Right lobe of liver (tissue), 6 donors: ENCODE results near the gene KCNJ11. TPM values are rescaled to one million over a fixed set of nuclear protein-coding genes. Genes with fewer than 3 reads are reported as not detected.

Source experiments
- ATAC-seq, 4 donors: fragments of 200-7000 bp; cut with Tn5 transposase; one replicate each; pipeline ENCODE4 v1.9.1; 2020; ENCODE audit warnings: mild to moderate bottlenecking in 4 of 4, moderate library complexity in 4 of 4
- DNase-seq, 3 donors: peaks; one replicate each; pipeline ENCODE4 v3.0.0-alpha.2; 2020
- H3K27ac ChIP-seq, 3 donors: fragments of 200-600 bp; one replicate each; pipeline ENCODE4 v1.8.0; 2022
- H3K27me3 ChIP-seq, 2 donors: fragments of 200-600 bp; one replicate each; pipeline ENCODE4 v1.8.0; 2022
- H3K36me3 ChIP-seq, 4 donors: fragments of 200-600 bp; sonication (generic) in 1 of 4; one replicate each; pipeline versions ENCODE4 v1.5.1 to v1.8.0; 2017 to 2022; ENCODE audit warnings: control low read depth in 1 of 4
- H3K4me1 ChIP-seq, 4 donors: fragments of 200-600 bp; sonication (generic) in 1 of 4; one replicate each; pipeline versions ENCODE4 v1.5.1 to v1.8.0; 2017 to 2022; ENCODE audit warnings: control low read depth in 1 of 4
- H3K4me3 ChIP-seq, 3 donors: fragments of 200-600 bp; one replicate each; pipeline ENCODE4 v1.8.0; 2022
- H3K9me3 ChIP-seq, 4 donors: fragments of 200-600 bp; sonication (generic) in 1 of 4; one replicate each; pipeline versions ENCODE4 v1.5.1 to v1.8.0; 2017 to 2022; ENCODE audit warnings: control low read depth in 1 of 4
- POLR2A ChIP-seq: fragments of 450-650 bp; IDR thresholded peaks from one replicate; pipeline ENCODE4 v1.6.1; 2017; ENCODE audit warnings: antibody characterized with exemption, mild to moderate bottlenecking
- WGBS: methylation state at CpG from one replicate; pipeline ENCODE4 v1.1.6; 2018; ENCODE audit warnings: low coverage, low lambda C conversion rate; ENCODE audit not compliant: insufficient coverage; ENCODE audit errors: missing lambda C conversion rate; 5-methylcytosine and 5-hydroxymethylcytosine counted together
- intact Hi-C, 2 donors: fragments of 100-400 bp; cut with DNase I; formaldehyde crosslinking; loops; one replicate each; pipeline versions ENCODE4 v1.11.2 to v1.14.1; 2022
- total RNA-seq, 6 experiments: library from RNA; depleted of rRNA in 2 of 6; stranded (reverse); fragments of >200 nt in 2 of 6; fragmentation: NEBNext Ultra II Directional in 3 of 6; extraction: Animal tissue kit (Norgen Biotek cat#: 25700) in 3 of 6; gene quantifications; one replicate each; pipeline versions ENCODE4 v1.1.0 to v1.2.4, GENCODE V29; 2016 to 2023
- TF ChIP-seq, protein P1 (sequence below), 4 donors: fragments of 200-600 bp in 3 of 4; fragments of 450-650 bp in 1 of 4; IDR thresholded peaks; one replicate each; pipeline versions ENCODE4 v1.5.1 to v1.8.0; 2016 to 2022; ENCODE audit warnings: antibody characterized with exemption in 4 of 4, mild to moderate bottlenecking in 2 of 4
- donor health status: DM: no; HTN: yes; CAD: no.
- donor health status: DM: no; HTN: no; CAD: no.
- donor health status: DM: no; HTN: no; CAD: no.
- donor health status: DM: no; HTN: yes; CAD: no.
- donor health status: DM: no; HTN: yes; CAD: no.

KCNJ11 gene
- total RNA-seq, 6 experiments from 2014 or later, result 0.93 to 3.7 (median 2.0) TPM

DNA sequence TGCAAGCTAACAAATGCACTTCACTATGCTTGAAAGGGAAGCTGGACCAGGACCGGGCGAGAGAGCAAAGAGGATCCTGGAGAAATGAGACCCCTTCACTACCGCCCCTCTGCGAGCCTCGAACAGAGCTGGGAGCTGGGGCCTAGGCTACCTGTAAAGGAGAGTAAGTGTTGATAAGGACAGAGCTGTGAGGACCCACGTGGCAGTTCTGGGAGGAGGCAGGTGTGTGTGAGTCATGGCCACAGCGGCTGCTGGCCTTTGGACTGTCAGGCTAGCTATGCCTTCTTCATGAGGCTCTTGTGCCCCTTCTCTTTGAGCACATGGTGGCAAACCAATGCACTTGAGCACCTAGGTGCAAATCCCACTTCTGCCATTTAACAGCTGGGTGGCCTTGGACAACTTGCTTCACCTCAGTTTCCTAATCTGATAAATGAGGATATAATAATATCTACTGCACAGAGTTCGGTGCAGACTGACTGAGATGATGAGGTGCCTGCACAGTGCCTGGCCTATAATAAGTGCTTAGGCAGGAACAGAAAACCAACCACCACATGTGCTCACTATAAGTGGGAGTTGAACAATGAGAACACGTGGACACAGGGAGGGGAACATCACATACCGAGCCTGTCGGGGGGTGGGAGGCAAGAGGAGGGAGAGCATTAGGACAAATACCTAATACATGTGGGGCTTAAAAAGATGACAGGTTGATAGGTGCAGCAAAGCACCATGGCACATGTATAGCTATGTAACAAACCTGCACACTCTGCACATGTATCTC, 35.3 kb upstream of the KCNJ11 start:
- no peak for TF ChIP-seq POLR2A
- TF ChIP-seq, protein P1, sequence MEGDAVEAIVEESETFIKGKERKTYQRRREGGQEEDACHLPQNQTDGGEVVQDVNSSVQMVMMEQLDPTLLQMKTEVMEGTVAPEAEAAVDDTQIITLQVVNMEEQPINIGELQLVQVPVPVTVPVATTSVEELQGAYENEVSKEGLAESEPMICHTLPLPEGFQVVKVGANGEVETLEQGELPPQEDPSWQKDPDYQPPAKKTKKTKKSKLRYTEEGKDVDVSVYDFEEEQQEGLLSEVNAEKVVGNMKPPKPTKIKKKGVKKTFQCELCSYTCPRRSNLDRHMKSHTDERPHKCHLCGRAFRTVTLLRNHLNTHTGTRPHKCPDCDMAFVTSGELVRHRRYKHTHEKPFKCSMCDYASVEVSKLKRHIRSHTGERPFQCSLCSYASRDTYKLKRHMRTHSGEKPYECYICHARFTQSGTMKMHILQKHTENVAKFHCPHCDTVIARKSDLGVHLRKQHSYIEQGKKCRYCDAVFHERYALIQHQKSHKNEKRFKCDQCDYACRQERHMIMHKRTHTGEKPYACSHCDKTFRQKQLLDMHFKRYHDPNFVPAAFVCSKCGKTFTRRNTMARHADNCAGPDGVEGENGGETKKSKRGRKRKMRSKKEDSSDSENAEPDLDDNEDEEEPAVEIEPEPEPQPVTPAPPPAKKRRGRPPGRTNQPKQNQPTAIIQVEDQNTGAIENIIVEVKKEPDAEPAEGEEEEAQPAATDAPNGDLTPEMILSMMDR (IDR thresholded peaks at IDR 0.05), result no peak
- 50% methylated on average over 7 of the region's 11 CpGs for WGBS
- intact Hi-C loops, result no loop called here
- DNase-seq (peak in 1 of 3 donors; percentile 47), ATAC-seq (peak in 3 of 4 donors; percentile 29 to 95 (median 53))
- Histone ChIP-seq H3K4me3 (no peak overlapping the region), H3K27me3 (no peaks in the 10 kb centered on the region), H3K36me3 (no peaks in the 10 kb centered on the region), H3K9me3 (no peaks in the 10 kb centered on the region), H3K4me1 (no peaks in the 10 kb centered on the region), H3K27ac (no peak overlapping the region)

- intact Hi-C loops, result no loop called here
- DNase-seq (no peak), ATAC-seq (no peak)
- no peak overlapping the region for H3K27ac ChIP-seq
- no peak for TF ChIP-seq POLR2A
- TF ChIP-seq, protein P1 (IDR thresholded peaks at IDR 0.05), result no peak
- H3K27me3 ChIP-seq, result no peaks in the 10 kb centered on the region
- H3K36me3 ChIP-seq, result no peaks in the 10 kb centered on the region
- H3K4me1 ChIP-seq, result no peaks in the 10 kb centered on the region
- WGBS, result 52% methylated on average over 2 of the region's 4 CpGs
- H3K9me3 ChIP-seq, result no peaks in the 10 kb centered on the region
- no peak overlapping the region for H3K4me3 ChIP-seq
Measured at GRCh38 chr11:17421781-17422180, 33.3 kb upstream of the KCNJ11 start.

DNA sequence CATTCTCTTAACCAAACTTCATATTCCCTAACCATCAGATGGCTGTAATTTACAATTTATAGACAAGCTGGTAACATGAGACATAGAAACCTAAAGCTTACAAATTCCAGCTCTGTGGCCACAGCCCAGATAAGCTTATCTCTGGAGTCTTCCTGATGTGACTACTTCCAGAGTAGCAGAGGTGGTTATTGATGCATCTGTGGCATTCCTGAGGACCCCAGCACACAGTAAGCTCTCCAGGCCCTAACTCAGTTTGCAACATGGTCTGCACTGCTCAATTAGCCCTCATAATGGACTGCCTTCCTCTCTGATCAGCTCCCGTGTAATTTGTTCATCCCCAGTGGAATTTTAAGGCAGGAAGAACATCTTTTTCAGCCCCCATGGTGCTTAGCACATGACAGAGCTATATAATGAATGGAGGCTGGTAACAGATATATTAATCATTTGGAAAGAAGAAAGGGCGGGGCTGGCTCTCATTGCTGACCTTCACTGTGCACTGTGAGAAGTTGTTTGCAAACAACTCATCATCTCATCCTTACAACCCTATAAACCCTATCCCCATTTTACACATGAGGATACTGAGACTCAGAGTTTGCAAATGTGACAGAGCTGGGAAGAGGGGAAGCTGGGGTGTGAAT, 30.1 kb upstream of the KCNJ11 start:
- Histone ChIP-seq H3K36me3 (no peaks in the 10 kb centered on the region), H3K27me3 (no peaks in the 10 kb centered on the region), H3K4me3 (no peak overlapping the region), H3K9me3 (no peaks in the 10 kb centered on the region), H3K27ac (no peak overlapping the region), H3K4me1 (peaks cover 0 to 7% (median 0%) of the 10 kb centered on the region in 4 donors)
- WGBS, result 85% methylated on average over 1 of the region's 2 CpGs
- ATAC-seq, result no peak
- no peak for DNase-seq
- TF ChIP-seq POLR2A, result no peak
- TF ChIP-seq, protein P1 (IDR thresholded peaks at IDR 0.05), result no peak
- intact Hi-C loops, result no loop called here

- Histone ChIP-seq H3K4me3 (no peak overlapping the region), H3K4me1 (peaks cover 0 to 18% (median 0%) of the 10 kb centered on the region in 4 donors), H3K36me3 (no peaks in the 10 kb centered on the region), H3K9me3 (no peaks in the 10 kb centered on the region), H3K27me3 (no peaks in the 10 kb centered on the region), H3K27ac (no peak overlapping the region)
- no peak for DNase-seq
- no peak for TF ChIP-seq POLR2A
- TF ChIP-seq, protein P1 (IDR thresholded peaks at IDR 0.05), result no peak
- 58% methylated on average over 2 of the region's 2 CpGs for WGBS
- ATAC-seq, result no peak
- intact Hi-C loops, result no loop called here
Measured at GRCh38 chr11:17416492-17416891, 28.0 kb upstream of the KCNJ11 start.
